ENCODE measurements around the gene GIT2. TPM values are rescaled to one million over a fixed set of nuclear protein-coding genes. Genes with fewer than 3 reads are reported as not detected.
A peak's percentile ranks its signal among the peaks of the same experiment; 100 is the strongest.

The GIT2 gene
- total RNA-seq, 1 donor from 2014 or later = 40.7 TPM

- Mint-ChIP-seq H3K4me3 (ENCODE audit: low read depth) (no peak overlapping the region), H3K27ac (no peak overlapping the region), H3K36me3 (ENCODE audit: insufficient read depth) (peaks cover 12% of the 10 kb centered on the region), H3K4me1 (ENCODE audit: low read depth) (peaks cover 7% of the 10 kb centered on the region), H3K9me3 (ENCODE audit: low read depth) (no peaks in the 10 kb centered on the region), H3K27me3 (no peaks in the 10 kb centered on the region)
- no peak for TF ChIP-seq CTCF (IDR thresholded peaks at IDR 0.05; ENCODE audit: unreplicated experiment)
- DNase-seq (ENCODE audit: low spot score, unreplicated experiment) = no peak
These were observed 55.7 kb downstream of the GIT2 start for GRCh38 chr12:109940339-109940923.

- no peak overlapping the region for H3K4me3 Mint-ChIP-seq (ENCODE audit: low read depth)
- H3K9me3 Mint-ChIP-seq (ENCODE audit: low read depth) = no peaks in the 10 kb centered on the region
- H3K36me3 Mint-ChIP-seq (ENCODE audit: insufficient read depth) = peaks cover 12% of the 10 kb centered on the region
- no peaks in the 10 kb centered on the region for H3K4me1 Mint-ChIP-seq (ENCODE audit: low read depth)
- H3K27me3 Mint-ChIP-seq = no peaks in the 10 kb centered on the region
- DNase-seq (ENCODE audit: low spot score, unreplicated experiment) = no peak
- no peak for TF ChIP-seq CTCF (IDR thresholded peaks at IDR 0.05; ENCODE audit: unreplicated experiment)
- no peak overlapping the region for H3K27ac Mint-ChIP-seq
These were observed 56.7 kb downstream of the GIT2 start for GRCh38 chr12:109939504-109939903.

GRCh38 chr12:109938947-109939346 lies 57.2 kb downstream of the GIT2 start:
- Mint-ChIP-seq H3K27me3 (no peaks in the 10 kb centered on the region), H3K9me3 (ENCODE audit: low read depth) (no peaks in the 10 kb centered on the region)

GRCh38 chr12:109937371-109937770 lies 58.8 kb downstream of the GIT2 start:
- H3K4me3 Mint-ChIP-seq (ENCODE audit: low read depth) = no peak overlapping the region
- no peaks in the 10 kb centered on the region for H3K27me3 Mint-ChIP-seq
- no peak for DNase-seq (ENCODE audit: low spot score, unreplicated experiment)
- no peaks in the 10 kb centered on the region for H3K4me1 Mint-ChIP-seq (ENCODE audit: low read depth)
- TF ChIP-seq CTCF (IDR thresholded peaks at IDR 0.05; ENCODE audit: unreplicated experiment) = no peak
- no peak overlapping the region for H3K27ac Mint-ChIP-seq
- no peaks in the 10 kb centered on the region for H3K9me3 Mint-ChIP-seq (ENCODE audit: low read depth)
- peaks cover 21% of the 10 kb centered on the region for H3K36me3 Mint-ChIP-seq (ENCODE audit: insufficient read depth)

More at GRCh38 chr12:109938947-109939346, 57.2 kb downstream of the GIT2 start:
- Mint-ChIP-seq H3K27ac (no peak overlapping the region), H3K36me3 (ENCODE audit: insufficient read depth) (peaks cover 15% of the 10 kb centered on the region), H3K4me3 (ENCODE audit: low read depth) (no peak overlapping the region), H3K4me1 (ENCODE audit: low read depth) (no peaks in the 10 kb centered on the region)
- no peak for DNase-seq (ENCODE audit: low spot score, unreplicated experiment)
- no peak for TF ChIP-seq CTCF (IDR thresholded peaks at IDR 0.05; ENCODE audit: unreplicated experiment)

- Mint-ChIP-seq H3K4me3 (ENCODE audit: low read depth) (no peak overlapping the region), H3K4me1 (ENCODE audit: low read depth) (peaks cover 3% of the 10 kb centered on the region), H3K27ac (no peak overlapping the region), H3K9me3 (ENCODE audit: low read depth) (no peaks in the 10 kb centered on the region), H3K27me3 (no peaks in the 10 kb centered on the region), H3K36me3 (ENCODE audit: insufficient read depth) (peaks cover 26% of the 10 kb centered on the region)
- DNase-seq (ENCODE audit: low spot score, unreplicated experiment) = no peak
- peak; percentile 37 for TF ChIP-seq CTCF (IDR thresholded peaks at IDR 0.05; ENCODE audit: unreplicated experiment)
These were observed 62.1 kb downstream of the GIT2 start for GRCh38 chr12:109934026-109934425.

Measured in progenitor cell of endocrine pancreas (in vitro differentiated cells).